ENCODE measurements around the gene TMEM88.

DNA sequence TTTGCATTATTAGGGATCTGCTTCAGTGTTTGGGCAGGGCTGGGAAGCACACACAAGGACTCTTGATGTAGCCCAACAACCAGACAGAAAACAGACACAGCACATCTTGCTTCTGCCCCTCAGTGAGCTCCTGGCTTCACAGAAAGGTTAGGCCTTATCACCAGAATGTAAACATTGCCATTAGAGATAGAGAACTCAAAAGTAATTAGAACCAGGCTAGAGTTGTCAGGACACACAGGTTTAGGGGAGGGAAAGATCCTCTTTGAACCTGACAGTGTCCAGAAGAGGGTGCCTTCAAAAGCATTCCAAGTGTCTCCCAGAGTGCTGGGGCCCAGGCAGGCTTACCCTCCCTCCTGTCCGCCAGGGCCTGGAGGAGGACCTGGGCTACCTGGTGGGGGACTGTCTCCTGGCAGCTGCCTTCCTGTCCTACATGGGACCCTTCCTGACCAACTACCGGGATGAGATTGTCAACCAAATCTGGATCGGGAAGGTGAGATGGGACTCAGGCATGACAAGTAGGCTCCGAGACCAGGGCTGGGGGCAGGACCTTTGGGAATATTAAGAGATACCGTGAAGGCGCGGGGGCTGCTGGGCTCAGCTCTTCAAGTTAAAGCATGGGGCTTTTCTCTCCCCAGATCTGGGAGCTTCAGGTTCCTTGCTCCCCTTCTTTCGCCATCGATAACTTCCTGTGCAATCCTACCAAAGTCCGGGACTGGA is 37.8 kb upstream of the TMEM88 start:
- TF ChIP-seq, protein P1, sequence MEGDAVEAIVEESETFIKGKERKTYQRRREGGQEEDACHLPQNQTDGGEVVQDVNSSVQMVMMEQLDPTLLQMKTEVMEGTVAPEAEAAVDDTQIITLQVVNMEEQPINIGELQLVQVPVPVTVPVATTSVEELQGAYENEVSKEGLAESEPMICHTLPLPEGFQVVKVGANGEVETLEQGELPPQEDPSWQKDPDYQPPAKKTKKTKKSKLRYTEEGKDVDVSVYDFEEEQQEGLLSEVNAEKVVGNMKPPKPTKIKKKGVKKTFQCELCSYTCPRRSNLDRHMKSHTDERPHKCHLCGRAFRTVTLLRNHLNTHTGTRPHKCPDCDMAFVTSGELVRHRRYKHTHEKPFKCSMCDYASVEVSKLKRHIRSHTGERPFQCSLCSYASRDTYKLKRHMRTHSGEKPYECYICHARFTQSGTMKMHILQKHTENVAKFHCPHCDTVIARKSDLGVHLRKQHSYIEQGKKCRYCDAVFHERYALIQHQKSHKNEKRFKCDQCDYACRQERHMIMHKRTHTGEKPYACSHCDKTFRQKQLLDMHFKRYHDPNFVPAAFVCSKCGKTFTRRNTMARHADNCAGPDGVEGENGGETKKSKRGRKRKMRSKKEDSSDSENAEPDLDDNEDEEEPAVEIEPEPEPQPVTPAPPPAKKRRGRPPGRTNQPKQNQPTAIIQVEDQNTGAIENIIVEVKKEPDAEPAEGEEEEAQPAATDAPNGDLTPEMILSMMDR (IDR thresholded peaks at IDR 0.05) = no peak
- TF ChIP-seq POLR2A (IDR thresholded peaks at IDR 0.05) (no peak), POLR2AphosphoS5 (IDR thresholded peaks at IDR 0.05) (no peak)
